GM21529 (cell line): ENCODE measurements around the gene CDYL.

Source experiments
- ATAC-seq: cut with Tn5 transposase; IDR thresholded peaks from one replicate; pipeline ENCODE4 v1.9.1; 2021; ENCODE audit not compliant: unreplicated experiment

CDYL gene

GRCh38 chr6:4957521-4958231, 181.5 kb downstream of the CDYL start:
- no peak for ATAC-seq

- no peak for ATAC-seq
Measured at GRCh38 chr6:4958624-4959023, 182.4 kb downstream of the CDYL start.

GRCh38 chr6:4961322-4962168, 185.3 kb downstream of the CDYL start:
- no peak for ATAC-seq

- no peak for ATAC-seq
Measured at GRCh38 chr6:4962905-4963304, 186.7 kb downstream of the CDYL start.

GRCh38 chr6:4964675-4965561, 188.7 kb downstream of the CDYL start:
- no peak for ATAC-seq

- ATAC-seq, result no peak
Measured at GRCh38 chr6:4965562-4966389, 189.6 kb downstream of the CDYL start.

- no peak for ATAC-seq
Measured at GRCh38 chr6:4967301-4968030, 191.3 kb downstream of the CDYL start.

GRCh38 chr6:4969609-4970285, 193.5 kb downstream of the CDYL start:
- no peak for ATAC-seq

- ATAC-seq, result no peak
Measured at GRCh38 chr6:4970739-4971395, 194.7 kb downstream of the CDYL start.

- no peak for ATAC-seq
Measured at GRCh38 chr6:4971851-4972250, 195.6 kb downstream of the CDYL start.

- no peak for ATAC-seq
Measured at GRCh38 chr6:4972438-4972837, 196.2 kb downstream of the CDYL start.

- no peak for ATAC-seq
Measured at GRCh38 chr6:4973415-4973814, 197.2 kb downstream of the CDYL start.

- ATAC-seq, result no peak
Measured at GRCh38 chr6:4973982-4974745, 198.0 kb downstream of the CDYL start.

- no peak for ATAC-seq
Measured at GRCh38 chr6:4974962-4975361, 198.8 kb downstream of the CDYL start.

- no peak for ATAC-seq
Measured at GRCh38 chr6:4975506-4975905, 199.3 kb downstream of the CDYL start.

GRCh38 chr6:4977468-4977867, 201.3 kb downstream of the CDYL start:
- no peak for ATAC-seq

GRCh38 chr6:4979426-4979825, 203.2 kb downstream of the CDYL start:
- no peak for ATAC-seq

- no peak for ATAC-seq
Measured at GRCh38 chr6:4981761-4982160, 205.6 kb downstream of the CDYL start.
